ENCODE results near the gene C2CD3.
"Not testable (repeated sequence)": the region's sequence is repeated elsewhere in the genome, so short reads cannot be mapped to it uniquely, and the experiment has no call there.

Gene C2CD3

DNA sequence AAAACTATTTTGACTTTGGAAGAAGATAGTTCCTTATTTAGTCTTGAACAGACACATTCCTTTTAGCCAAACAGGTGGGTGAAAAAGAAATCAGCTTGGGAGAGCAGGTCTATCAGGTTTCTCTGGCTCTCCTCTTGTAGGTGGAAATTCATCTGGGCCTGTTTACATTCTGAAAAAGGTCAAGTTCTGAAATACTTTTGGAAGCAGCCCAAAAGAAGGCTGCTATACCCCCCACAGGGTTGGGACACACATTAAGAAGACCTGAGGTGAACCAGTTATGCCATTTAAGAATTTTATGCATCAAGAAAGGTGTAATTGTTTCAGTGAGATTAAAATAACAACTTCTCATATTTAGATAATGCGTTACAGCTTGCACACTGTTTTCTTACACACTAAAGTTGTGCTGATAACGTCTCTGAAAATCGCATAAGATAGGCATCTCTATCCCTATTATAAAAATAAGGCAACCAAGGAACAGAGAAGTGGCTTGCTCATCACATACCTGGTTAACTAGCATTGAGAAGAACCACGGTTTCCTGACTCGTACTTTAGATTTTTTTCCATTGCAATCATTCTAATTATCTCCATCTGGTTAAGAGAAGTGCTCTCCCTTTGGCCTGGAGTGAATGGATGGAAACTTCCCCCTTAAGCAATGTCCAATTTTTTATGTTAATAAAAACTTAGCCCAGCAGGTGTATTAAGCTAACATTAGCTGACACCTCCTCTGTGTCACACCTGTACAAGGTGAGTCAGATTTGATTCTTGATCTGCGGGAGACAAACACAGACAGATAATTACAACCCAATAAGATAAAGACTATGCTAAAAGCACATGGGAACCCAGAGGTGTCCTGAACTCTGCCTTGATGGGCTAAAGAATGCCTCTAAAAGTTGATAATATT, 101.4 kb downstream of the C2CD3 start:
- DNase-seq (ENCODE audit: low read depth), result peak; percentile 44

DNA sequence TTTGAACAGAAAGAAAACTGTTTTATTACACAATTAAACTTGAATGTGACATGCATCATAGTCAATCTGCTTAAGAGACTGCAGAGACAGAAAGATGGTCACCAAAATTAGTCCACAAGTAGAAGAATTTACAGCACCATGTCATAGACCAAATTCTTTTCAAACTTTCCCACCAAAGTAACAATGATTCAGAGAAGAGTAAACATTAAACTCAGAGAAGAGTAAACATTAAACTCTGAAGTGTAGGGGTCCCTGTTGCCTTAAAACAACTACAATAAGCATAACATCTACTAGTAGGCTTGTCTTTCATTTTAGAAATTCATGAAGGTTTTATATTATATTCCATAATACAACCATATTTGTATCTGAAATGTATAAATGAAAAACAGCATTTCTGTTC, 104.1 kb downstream of the C2CD3 start:
- DNase-seq (ENCODE audit: low read depth), result not testable (repeated sequence)

GRCh38 chr11:74065534-74065933, 105.3 kb downstream of the C2CD3 start:
- not testable (repeated sequence) for DNase-seq (ENCODE audit: low read depth)

DNA sequence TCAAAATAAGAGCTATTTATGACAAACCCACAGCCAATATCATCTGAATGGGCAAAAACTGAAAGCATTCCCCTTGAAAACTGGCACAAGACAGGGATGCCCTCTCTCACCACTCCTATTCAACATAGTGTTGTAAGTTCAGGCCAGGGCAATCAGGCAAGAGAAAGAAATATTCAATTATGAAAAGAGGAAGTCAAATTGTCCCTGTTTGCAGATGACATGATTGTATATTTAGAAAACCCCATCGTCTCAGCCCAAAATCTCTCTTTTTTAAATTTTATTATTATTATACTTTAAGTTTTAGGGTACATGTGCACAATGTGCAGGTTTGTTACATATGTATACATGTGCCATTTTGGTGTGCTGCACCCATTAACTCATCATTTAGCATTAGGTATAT, 107.2 kb downstream of the C2CD3 start:
- DNase-seq (ENCODE audit: low read depth), result not testable (repeated sequence)

GRCh38 chr11:74061599-74061998, 109.2 kb downstream of the C2CD3 start:
- DNase-seq (ENCODE audit: low read depth), result not testable (repeated sequence)

- DNase-seq (ENCODE audit: low read depth), result peak; percentile 35
Observed at GRCh38 chr11:74057249-74058151, 113.3 kb downstream of the C2CD3 start.

DNA sequence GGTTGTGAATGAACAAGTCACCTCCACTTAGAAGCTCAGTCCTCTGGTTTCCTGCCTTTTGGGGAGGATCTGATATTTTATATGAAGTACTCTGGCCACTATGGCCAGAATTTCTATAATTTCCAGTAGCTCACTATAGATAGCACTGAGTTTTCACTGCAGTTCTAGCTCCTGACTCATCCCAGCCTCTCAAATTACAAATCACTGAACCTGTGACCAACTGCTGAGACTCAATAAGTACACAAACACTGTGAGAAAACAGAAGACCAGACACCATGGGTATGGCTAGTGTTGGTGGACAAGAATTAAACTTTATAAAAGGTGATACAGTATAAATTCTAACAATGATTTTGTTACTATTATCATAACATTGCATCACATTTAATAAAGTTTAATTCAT, 114.9 kb downstream of the C2CD3 start:
- peak; percentile 47 for DNase-seq (ENCODE audit: low read depth)

DNA sequence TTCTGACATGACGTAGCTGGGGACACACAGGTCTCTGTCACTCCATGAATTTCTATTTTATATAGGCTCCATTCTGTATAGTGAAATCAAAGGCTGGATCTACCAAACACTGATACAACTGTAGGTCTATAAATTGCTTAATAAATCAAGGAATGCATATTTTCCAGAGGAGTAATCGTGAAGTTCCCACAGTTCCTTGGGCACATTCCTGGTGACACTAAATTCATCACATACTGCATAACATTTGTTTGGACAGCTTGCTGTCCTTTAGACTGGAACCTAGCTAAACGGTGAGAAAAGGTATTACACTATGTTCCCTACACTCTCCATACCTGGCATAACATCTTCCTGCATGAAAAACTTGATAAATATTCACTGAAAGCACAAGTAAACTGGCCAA, 120.3 kb downstream of the C2CD3 start:
- DNase-seq (ENCODE audit: low read depth), result no peak

- DNase-seq (ENCODE audit: low read depth), result no peak
Observed at GRCh38 chr11:74048993-74049392, 121.8 kb downstream of the C2CD3 start.

DNA sequence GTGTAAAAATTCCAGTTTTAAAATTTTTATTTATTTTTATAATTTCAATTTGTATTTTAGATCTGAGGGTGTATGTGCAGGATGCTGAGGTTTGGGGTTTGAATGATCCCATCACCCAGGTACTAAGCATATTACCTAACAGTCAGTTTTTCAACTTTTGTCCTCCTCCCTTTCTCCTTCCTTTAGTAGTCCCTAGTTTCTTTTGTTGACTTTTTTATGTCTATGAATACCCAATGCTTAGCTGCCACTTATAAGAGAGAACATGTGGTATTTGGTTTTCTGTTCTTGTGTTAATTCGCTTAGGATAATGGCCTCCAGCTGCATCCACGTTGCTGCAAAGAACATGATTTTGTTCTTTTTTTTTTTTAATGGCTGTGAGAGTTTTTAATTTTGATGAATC, 126.3 kb downstream of the C2CD3 start:
- no peak for DNase-seq (ENCODE audit: low read depth)

- DNase-seq (ENCODE audit: low read depth), result no peak
Observed at GRCh38 chr11:74043450-74043849, 127.4 kb downstream of the C2CD3 start.

DNA sequence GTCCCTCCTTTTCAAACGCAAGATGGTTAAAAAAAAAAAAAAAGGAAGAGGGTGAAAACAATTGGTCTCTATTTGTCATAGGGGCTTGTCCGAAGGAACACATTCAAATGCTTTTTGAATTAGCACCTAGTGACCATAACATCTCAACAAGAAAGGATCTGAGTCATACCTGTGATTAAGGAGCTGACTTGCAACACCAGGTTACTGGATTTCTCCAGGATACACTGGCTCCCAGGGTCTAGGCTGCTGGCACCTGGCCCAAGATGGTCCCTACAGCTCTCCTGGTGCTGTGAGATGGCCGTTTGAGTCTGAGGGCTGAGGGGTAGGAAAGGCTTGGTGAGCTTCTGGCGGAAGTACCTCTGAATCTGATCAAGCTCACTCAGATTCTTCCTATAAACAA, 133.5 kb downstream of the C2CD3 start:
- no peak for DNase-seq (ENCODE audit: low read depth)

DNA sequence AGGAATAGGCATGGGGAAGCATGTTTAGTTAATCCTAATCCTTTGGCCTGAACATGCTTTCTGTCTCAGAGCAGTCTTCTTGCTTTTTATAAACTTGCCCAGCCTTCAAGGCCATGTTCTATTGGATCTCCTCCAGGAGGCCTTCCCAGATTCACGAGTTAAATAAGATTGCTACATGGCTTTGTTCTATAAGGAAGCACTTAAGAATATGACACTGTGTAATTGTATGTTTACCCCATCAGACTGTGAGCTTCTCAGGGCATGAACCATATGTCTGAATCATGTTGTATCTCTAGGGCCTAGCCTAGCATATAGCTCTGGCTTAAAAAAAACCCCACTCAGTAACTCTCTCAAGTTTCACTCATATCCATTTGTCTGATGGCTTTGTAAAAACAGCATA, 135.5 kb downstream of the C2CD3 start:
- DNase-seq (ENCODE audit: low read depth), result peak; percentile 14

DNA sequence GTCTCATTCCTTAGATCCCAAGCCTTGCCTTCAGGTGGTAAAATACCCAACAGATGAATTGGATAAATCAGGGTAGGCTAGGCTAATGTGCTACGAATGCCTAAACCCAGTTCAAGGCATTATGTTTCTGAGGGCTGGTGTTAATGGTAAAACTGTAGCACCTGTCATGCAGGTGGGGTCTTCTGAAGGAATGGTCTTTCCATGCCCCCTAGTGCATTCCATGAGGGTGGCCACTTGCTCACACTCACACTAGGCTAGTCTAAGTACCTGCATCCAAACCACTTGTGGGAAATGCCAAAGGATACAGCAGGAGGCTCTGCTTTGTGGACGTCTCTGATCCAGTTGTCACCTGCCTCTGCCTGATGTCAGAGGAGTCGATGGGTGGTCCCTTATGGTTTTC, 137.8 kb downstream of the C2CD3 start:
- no peak for DNase-seq (ENCODE audit: low read depth)

DNA sequence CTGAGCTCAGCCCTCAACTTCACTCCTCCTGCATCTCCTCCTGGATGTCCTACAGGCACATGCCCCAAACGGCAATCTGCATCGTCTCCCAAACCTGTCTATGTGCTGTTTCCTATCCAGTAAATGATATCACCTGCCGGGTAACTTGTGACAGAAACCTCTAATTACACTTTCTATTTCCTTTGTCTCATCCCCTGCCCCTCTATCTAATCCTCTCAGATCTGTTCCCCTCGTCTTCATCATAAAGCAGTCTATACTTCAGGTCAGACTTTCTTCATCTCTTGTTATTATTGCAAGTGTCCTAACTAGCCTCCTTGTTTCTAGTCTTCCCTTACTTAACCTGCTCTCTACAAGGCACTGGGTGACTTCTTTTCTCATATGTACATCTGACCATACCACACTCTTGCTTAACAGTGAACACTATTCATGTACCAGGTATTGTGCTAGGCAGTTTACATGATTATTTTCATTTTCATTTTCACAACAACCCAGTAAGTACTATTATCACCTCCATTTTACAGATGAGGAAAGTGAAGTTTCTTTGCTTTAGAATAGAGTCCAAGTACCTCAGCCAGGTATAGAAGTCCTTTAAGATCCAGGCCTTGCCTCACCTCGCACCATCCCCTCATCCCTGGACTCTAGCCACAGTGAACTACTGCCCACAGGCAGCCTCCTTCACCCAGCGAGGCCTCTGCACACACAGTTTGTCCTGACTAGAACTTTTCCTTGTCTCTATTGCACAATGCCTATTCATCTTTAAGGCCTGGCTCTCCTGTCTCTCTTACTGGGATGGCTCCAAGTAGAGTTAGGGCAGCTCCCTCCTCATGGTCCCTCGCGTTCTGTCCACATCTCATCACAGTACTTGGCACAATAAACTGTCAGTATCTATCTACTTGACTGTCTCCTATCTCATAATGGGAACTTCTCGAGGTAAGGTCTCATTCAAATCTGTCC, 139.8 kb downstream of the C2CD3 start:
- DNase-seq (ENCODE audit: low read depth), result no peak

- no peak for DNase-seq (ENCODE audit: low read depth)
Observed at GRCh38 chr11:74025467-74026166, 145.2 kb downstream of the C2CD3 start.

DNA sequence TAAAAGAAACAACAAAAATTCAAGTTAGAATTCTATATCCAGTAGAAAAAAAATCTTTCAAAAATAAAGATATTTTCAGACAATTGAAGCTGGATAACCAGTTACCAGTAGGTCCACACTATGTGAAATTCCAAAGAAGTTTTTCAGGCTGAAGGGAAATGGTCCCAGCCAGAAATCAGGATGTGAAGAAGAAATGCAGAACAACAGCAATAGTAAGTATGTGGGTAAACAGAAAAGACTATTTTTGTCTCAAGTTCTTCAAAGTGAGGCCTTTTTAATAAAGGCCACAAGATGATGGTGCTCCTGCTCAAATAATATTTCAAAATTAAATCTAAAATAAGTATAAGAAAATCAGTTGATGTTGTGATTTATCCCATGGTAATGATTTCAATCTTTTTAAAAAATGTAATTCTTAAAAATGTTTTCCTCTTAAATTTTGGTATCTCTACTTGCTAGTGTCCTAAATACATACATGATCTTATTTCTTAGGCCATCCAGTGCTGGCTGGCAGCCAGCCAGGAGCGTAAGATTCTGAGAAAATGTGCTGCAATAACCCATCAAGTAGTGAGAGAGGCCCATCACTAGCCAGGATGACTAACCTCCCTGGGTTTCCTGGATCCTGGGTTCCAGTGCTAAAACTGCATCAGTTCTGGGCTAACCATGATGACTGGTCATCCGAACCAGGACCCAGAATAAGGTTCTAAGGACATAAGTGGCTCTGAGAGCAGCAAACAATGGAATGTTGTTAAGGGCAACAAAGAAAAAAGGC, 146.4 kb downstream of the C2CD3 start:
- DNase-seq (ENCODE audit: low read depth), result peak; percentile 88

DNA sequence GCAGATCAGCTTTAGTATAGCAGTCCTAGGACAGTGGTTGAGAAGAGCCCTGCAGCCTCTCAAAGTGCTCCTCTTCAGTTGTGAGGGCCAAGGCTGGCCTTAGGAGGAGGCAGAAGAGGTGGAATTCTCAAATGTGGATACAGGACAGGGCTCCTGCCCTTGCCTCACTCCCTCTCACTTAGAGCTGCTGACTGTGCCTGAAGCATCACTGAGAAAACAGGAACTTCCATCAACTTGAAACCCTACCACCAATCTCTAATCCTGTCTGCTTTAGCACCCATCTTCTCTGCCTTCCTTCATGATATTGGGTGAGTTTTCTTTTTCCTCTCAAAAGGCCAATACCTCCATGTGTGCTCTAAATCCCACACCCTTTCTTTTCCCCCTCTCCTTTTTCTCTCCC, 147.5 kb downstream of the C2CD3 start:
- no peak for DNase-seq (ENCODE audit: low read depth)

- no peak for DNase-seq (ENCODE audit: low read depth)
Observed at GRCh38 chr11:74022546-74022945, 148.3 kb downstream of the C2CD3 start.

- no peak for DNase-seq (ENCODE audit: low read depth)
Observed at GRCh38 chr11:74021998-74022397, 148.8 kb downstream of the C2CD3 start.

Measured in fibroblast of gingiva (primary cell).